GM19025 (cell line): Measurements from ENCODE around the gene NUDT4.
"Not testable (repeated sequence)": the region's sequence is repeated elsewhere in the genome, so short reads cannot be mapped to it uniquely, and the experiment has no call there.

Experiments used
- ATAC-seq: cut with Tn5 transposase; IDR thresholded peaks from one replicate; pipeline ENCODE4 v1.9.1; 2021; ENCODE audit warnings: mild to moderate bottlenecking, low read depth, moderate library complexity; ENCODE audit not compliant: unreplicated experiment

Gene NUDT4

DNA sequence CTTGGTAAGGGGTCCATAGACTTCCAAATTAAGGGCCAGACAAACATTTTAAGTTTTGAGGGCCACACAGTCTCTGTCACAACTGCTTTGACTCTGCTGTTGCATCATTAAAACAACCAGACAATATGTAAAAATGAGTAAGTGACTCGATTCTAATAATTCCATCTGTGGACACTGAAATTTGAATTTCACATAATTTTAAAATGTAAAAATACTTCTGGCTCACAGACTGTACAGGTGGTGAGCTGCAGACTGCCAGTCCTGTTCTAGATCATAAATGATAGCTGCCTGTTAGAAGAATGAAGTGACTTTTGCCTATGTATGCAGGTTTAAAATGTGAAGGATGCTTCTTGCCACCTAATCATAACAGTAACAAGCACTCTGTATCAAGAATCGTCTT, 15.7 kb downstream of the NUDT4 start:
- no peak for ATAC-seq

DNA sequence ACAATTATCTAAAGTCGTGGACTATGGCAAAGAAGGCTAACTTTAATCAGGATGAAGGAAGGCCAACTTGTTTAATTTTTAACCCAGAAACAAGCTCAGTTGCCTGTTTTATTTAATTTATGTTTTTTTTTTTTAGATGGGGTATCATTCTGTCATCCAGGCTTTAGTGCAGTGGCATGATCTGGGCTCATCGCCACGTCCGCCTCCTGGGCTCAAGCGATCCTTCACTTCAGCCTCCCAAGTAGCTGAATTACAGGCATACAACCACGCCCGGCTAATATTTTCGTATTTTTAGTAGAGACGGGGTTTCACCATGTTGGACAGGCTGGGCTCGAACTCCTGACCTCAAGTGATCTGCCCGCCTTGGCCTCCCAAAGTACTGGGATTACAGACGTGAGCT, 19.7 kb downstream of the NUDT4 start:
- ATAC-seq: no peak

DNA sequence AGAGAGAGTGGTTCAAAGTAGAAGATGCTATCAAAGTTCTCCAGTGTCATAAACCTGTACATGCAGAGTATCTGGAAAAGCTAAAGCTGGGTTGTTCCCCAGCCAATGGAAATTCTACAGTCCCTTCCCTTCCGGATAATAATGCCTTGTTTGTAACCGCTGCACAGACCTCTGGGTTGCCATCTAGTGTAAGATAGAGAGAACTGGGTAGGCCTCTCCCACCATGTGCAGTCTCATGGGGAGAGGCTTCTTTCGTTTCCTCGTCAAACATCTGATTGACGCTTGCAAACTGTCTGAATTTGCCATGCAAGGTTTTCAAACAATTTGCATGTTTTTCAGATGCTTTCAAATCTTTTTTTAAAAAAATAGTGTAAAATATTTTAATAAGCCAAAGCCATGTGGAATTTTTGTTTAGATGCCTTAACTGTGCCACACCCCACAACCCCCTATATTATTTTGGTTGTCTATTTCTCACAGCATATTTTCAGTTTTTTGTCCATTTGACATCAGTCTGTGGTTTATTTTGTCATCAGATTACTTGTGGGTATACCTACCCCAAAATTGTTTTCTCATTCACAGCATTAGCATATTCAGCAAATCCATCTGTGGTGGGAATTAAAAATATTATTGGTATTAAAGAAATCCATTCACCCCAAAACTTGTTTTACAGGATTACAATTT, 21.6 kb downstream of the NUDT4 start:
- ATAC-seq: peak; percentile 84

DNA sequence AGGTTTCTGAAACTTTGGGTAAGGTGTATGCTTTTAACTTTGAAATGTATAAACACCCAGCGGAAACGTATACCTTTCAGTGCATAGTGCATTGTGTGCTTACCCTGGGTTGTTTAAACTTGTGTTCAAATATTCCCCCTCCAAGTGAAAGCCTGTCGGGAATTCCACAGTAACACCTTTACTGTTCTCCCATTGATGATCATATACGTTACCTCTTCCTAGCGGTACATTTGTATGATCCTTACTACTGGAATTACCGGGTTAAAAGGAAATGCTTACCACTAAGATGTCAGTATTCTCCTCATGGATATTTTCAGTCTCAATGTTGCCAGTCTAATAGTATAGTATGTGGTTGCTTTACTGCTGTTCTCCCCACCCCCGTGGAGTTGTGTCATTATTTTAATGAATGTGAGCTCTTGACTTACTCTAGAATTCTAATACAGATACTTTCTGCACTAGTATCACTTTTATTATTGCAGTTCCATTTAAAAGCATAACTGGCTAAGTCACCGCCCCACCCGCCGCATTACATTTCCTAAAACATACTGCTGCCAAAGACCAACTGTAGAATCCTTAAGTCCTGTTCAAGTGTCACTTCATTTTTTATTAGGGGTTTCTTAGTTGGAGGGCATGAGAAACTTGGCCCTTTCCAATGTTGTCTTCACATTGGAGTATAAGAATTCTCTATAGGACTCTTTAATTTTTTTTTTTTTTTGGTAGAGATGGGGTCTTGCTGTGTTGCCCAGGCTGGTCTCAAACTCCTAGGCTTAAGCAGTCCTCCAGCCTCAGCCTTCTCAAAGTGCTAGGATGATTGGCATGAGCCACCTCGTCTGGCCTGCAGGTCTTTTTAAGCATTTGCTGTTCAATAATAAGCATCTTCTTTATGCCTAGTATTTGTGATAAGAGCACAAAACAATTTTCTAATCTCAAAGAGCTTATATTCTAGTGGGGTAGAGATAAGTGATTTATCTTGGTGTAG, 24.9 kb downstream of the NUDT4 start:
- no peak for ATAC-seq

DNA sequence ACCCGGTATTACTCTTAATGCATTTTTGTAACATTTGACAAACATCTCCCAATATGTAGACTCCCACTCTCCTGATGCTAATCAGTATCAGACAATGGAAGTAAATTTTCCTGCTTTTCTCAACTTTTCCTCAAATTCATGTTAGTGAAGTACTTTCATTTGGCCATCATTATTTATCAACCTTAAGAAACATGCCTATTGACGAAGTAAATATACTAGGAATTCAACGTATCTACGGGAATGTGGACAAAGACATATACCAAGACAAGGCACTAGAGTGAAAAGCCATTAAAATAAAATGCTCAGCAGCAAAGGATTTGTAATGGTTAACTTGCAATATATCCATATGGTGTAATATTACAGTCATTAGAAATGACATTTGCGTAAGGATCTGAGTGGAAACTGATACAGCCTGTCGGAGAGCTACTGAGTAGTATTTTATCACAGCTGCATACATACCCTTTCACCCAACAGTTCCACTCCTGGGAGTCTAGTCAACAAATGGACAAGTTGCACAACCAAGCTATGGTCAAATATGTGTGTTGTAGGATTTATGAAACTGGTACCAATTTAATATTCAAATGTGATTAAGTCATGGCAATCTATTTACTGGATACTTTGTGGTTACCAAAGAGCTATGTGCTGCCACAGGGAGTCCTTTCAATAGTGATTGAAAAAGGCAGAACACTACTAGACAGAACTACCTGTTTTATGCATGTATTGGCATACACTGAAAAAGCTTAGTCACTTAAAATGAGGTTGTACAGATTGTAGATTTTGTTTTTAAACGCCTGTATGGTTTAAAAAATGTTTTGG, 26.5 kb downstream of the NUDT4 start:
- ATAC-seq: no peak

DNA sequence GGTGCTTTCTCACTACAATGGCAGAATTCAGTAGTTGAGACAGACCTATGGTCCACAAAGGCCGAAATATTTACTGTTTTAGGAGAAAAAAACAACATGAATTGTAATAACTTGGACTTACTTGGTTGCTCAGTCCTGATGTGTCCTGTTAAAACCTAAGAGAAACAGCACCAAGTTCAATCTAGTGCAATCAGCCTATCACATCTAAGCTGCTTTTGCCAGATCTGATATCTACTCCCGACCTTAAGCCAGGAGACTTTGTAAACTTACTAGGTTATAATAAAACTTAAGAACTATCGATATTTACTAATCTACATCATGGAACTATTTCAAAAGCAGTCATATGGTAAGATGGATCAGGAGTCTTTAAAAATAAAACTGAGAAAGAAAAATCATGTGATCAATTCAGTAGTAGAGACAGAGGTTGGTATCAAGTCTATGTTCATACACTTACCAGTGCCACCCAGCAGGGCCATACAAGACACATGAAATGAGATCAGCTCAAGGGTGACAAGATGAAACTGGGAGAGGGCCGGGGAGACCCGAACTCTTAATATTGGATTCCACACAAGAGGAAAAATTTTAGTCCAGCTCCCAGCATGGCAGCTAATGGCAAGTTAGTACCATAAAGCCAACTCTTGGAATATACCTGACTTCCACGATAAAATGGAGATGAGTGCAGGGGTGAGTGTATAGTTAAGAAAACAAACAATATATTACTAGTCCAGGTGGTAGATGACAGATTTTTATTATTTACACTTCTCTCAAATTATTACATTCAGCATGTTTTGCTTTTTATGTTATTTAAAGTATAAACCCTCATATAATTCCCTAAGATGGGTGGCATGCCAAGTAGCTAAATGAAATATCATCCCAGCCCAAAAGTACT, 27.5 kb downstream of the NUDT4 start:
- no peak for ATAC-seq

DNA sequence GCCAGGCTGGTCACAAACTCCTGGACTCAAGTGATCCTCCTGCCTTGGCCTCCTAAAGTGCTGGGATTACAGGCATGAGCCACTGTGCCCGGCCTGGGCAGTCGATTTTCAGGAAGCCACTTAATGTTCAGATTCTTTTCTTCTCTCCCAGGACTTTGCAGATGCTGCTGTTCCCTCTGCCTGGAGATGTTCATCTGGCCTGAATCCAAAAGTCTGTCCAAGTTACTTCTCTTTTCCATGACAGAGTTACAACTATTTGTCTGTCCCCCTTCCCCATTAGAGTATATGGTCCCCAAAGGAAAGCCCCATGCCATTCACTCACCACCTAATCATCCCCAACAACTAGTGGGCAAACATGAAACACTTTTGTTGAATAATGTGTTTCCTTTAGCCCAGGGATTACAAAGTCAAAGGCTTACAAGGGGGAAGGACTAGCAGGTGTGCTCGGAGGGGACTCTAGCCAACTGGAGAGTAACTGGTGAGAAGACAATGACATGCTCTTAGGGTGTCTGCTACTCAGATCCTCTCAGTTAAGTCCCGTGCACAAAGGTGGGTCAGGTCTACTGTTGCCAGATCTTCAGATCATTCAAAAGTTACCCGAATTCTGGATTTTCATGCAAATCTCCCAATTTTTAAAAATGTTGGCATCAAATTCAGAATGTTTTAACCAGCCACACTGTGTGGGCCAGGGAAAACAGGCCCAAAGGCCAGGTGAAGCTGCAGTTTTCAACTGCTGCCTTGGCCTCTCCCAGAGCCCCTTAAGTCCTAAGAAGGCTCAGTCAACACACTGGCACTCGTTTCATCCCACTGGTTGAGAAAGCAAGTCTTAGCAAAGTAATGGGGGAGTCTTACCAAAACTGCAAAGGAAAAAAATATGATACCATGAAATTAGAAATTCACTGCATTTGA, 29.6 kb downstream of the NUDT4 start:
- no peak for ATAC-seq

DNA sequence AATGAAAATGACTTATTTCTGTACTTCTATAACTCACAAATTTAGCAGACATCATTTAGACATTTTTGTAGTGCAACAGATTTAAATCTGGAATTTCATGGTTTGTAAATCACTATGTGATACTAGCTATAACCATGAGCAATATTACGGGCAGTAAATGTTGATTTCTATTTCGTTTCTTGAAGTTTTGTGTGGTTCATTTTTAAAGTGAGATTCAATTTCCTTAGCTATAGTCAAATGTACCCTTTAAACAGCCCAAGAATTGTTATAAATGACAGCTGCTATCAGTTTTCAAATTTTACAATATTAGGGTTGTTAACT, 30.2 kb downstream of the NUDT4 start:
- no peak for ATAC-seq

DNA sequence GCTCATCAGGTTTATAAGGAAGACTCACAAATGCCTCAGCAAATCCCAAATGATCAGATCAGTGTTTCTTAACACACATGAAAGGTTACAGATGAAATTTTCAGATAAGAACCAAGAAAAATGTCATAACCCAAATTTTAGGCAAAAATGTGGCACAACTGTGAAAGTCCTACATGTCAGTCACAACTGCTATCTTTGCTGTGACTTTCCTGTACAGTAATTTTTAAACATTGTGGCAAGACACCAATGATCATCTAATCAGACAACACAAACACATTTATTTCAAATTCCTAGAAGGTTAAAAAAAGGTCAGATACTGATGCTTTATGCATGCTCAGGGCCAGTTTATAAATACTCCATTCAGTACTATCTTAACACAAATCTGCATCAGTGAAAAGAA, 31.1 kb downstream of the NUDT4 start:
- ATAC-seq: no peak

DNA sequence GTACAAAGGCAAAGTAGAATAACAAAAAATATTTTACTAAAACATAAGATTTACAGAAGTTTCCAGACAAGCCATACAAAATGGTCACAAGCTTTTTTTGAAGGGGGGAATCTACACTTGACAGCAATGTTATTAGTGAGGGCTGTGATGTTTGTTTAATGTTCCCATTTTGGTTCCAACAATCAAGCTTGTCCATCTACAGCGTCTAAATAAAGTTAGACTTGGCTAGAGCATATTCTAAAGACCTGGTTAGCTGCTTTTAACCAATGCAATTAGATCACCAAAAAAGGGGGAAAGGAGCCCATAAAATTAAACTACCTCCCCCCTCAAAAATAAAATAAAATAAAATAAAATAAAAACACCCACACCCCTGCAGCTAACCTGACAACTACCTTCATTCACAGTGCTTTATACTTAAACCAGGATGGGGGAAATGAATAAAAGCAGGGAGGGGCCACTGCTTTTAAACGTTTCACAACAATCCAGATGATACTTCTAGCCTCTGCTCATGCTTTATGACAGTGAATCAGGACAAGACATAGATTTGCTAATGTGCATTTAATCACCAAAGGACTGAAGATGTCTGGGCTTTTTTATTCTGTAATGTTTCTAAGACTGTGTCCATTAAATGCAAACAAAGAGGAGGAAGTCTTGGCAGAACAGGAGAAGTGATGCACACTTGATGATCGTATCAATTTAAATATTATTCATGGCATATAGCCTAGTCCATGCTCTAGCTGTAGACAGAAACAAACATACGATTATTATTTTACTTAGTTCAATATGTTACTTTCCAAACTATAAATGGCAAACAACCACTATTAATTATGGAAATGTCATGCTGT, 31.8 kb downstream of the NUDT4 start:
- not testable (repeated sequence) for ATAC-seq

DNA sequence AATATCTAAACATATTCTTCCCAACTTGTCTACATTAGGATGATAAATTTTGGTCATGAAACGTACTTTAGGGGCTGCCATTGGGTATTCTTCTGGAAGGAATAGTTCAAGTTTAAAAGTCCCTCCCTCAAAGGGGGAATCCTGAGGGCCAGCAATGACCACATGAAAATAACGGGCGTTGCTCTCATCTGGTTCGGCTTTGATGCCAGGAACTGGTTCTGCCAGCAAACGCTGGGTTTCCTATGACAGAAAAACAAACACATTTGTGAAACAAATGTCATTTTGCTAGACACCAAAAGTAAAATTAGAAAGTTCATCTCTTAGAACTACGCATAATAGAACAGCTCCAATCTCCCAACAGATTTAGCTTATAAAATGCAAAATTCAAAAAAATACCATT, 33.3 kb downstream of the NUDT4 start:
- not testable (repeated sequence) for ATAC-seq

DNA sequence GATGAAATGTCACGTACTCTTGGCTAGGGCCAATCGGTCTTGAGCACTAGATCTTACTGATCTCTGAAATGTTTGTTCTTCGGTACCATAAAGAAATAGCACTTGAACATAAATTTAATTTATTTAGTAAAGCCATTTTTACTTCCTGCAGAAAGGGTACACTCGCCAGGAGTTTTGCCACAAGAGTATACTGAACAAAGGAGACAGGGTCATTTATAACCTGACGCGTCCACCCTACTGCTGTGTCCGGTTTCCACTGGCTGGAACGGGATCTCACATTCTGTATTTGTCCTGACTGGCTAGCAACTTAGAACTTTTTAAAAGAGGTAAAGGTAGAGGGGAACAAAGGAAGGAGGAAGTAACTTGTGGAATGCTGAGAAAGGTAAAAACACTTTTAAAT, 34.7 kb downstream of the NUDT4 start:
- not testable (repeated sequence) for ATAC-seq

DNA sequence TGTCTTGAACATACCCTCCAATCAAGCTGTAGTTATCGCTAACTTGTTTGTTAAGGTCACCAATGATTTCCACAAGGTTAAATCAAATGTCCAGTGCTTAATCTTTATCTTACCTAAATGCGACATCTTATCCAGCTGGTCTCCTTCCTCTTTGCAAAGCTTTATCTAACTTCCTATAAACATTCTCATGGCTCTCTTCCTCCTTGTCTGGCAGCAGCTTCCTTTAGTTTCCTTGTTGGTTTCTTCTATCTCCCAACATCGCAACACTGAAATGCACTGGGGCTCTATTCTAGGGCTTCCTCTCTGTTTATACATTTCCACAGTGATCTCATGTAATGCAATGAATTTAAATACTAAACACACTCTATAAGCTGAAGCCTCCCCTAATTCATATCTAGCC, 35.3 kb downstream of the NUDT4 start:
- no peak for ATAC-seq

DNA sequence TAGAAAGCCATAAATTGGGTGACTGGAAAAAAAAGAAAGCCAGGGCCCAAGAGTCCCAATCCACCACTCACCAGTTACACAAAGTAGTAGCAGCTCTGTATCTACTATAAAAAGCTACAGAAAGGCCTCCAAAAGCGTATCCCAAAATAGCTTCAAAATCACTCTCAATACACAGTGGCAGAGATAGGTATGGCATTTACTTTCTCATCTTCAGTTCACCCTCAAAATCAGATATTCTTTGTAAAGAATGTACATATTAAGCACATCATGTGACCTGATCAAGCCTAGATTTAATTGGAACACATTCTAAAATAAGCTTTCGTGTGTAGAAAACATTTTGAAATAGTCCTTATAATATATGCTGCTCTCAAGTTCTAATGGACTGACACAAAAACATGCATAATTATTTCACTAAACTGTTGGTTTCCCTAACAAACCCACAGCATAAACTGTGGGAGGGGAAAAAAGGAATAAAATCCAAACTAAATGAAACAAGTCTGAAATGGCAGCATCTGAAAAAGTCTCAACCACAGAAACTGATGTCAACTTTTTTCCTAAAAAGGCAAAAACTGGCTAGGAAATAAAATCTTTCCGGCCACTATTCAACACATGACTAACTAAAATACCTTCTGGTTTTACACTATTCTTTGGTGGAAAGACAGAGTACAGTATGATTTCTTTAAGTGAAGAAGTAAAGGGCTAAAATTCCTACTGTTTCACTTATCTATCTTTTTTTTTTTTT, 38.2 kb downstream of the NUDT4 start:
- no peak for ATAC-seq

DNA sequence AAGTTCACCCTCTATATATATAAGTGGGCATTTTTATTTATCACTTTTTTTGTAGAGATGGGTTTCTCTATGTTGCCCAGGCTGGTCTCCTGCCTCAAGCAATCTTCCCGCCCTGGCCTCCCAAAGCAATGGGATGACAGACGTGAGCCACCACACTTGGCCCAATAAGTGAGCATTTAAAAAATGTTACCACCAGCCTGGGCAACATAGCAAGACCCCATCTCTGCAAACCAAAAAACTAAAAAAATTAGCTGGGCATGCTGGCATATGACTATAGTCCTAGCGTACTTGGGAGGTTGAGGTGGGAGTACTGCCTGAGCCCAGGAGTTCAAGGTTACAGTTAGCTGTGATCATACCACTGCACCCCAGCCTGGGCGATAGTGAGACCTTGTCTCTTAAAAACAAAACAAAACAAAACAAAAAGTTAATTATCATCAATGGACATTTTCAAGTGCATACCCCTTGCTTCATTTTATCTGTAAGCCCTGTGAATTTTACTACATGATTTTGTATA, 40.3 kb downstream of the NUDT4 start:
- no peak for ATAC-seq

DNA sequence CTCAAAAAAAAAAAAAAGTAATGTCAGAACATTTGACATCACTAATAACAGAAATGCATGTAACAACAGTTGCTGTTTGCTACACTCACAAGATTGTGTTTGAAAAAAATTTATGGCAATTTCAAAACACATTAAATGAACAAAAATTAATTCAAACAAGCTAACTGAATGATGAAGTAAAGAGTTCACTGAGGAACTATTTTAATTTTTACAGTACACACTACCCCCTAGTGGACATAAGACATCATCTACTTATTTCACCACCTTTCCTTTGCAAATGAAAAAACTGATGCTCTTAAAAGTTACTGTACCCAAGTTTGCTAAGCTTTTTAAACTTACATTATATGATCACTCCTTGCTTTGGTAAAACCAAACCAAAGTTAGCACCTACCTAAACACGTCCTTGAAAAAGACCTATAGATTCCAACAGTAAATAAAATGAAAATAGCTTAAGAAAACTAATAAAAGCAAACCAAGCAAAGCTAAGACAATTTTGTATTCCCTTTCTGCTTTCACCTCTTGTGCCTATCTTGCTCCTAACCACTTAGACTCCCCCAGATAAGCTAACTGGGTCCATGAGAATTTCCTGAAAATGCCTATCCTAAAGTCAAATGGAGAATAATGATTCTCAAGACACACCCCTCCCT, 41.8 kb downstream of the NUDT4 start:
- no peak for ATAC-seq

DNA sequence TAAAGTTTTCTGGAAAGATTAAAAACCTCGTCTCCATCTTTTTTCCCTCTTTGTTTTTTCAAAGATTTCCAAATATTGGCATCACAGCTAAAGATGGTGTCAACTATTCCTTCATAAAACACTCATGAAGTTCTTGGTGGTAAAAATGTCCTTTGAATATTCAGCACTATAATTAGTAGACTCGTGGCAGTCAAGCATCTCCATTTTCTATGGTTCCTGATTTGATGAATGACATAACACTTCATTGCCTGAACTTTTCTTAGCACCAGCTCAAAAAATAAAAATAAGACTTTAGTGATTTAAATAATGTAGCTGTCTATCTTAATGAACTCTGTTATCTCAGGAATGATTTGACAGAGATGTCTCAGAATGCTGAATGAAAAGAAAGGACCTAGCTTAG, 44.3 kb downstream of the NUDT4 start:
- ATAC-seq: no peak
